Brain microvascular endothelial cell (primary cell): ENCODE data around the gene KIF1B.

Experiments
- DNase-seq: peaks from one replicate; pipeline ENCODE4 v3.0.0-alpha.2; 2020
- H3K27ac ChIP-seq: fragments of 250-450 bp; sonication (Bioruptor Pico); 2 replicates; pipeline ENCODE4 v1.5.1; 2020; ENCODE audit warnings: mild to moderate bottlenecking, moderate library complexity
- H3K27me3 ChIP-seq: fragments of 250-450 bp; sonication (Bioruptor Pico); replicated peaks from 2 replicates; pipeline ENCODE4 v1.5.1; 2020; ENCODE audit warnings: mild to moderate bottlenecking
- H3K36me3 ChIP-seq: fragments of 250-450 bp; sonication (Bioruptor Pico); replicated peaks from 2 replicates; pipeline ENCODE4 v1.5.1; 2020; ENCODE audit warnings: mild to moderate bottlenecking
- H3K4me3 ChIP-seq: 2 replicates; pipeline ENCODE4 v1.5.1; 2011; ENCODE audit warnings: low read depth, mild to moderate bottlenecking, control low read depth, low read length, moderate library complexity
- in situ Hi-C: cut with HindIII; loops from 2 replicates; pipeline ENCODE4 v1.10.0; 2017; ENCODE audit warnings: low sequenced_read_pairs, low pct_ligation_motif_present
- TF ChIP-seq, protein P1 (sequence below): IDR thresholded peaks from 2 replicates; pipeline ENCODE4 v1.5.1; 2011; ENCODE audit warnings: low read depth, mild to moderate bottlenecking, moderate library complexity, low read length, control low read depth, inconsistent platforms; ENCODE audit errors: missing control alignments

KIF1B gene

DNA sequence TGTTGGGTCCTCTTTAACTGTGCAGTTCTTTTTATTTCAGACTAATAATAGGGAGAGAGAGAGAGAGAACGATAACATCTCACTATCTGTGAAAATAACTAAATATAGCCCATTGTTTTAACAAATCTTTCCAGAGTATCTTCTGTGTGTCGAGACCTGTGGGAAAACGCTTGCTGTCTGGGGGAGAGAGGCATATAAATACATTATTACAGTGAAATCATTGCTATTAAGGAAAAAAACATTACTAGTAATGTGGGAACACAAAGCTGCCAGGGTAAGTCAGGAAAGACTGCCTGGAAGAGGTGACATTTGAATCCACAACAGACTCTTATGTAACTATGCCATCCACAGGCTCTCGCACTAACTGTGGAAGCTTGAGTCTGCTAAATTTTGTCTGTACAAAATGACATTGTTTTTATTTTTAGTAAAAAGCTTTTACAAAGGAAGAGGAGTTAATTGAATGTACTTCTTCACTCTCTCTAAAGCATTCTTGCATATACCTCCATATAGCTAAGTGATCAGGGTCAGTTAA, 128.7 kb downstream of the KIF1B start:
- H3K27ac ChIP-seq: no peak overlapping the region
- in situ Hi-C loops: no loop called here
- DNase-seq: no peak
- TF ChIP-seq, protein P1, sequence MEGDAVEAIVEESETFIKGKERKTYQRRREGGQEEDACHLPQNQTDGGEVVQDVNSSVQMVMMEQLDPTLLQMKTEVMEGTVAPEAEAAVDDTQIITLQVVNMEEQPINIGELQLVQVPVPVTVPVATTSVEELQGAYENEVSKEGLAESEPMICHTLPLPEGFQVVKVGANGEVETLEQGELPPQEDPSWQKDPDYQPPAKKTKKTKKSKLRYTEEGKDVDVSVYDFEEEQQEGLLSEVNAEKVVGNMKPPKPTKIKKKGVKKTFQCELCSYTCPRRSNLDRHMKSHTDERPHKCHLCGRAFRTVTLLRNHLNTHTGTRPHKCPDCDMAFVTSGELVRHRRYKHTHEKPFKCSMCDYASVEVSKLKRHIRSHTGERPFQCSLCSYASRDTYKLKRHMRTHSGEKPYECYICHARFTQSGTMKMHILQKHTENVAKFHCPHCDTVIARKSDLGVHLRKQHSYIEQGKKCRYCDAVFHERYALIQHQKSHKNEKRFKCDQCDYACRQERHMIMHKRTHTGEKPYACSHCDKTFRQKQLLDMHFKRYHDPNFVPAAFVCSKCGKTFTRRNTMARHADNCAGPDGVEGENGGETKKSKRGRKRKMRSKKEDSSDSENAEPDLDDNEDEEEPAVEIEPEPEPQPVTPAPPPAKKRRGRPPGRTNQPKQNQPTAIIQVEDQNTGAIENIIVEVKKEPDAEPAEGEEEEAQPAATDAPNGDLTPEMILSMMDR: no peak
- peaks cover 30% of the 10 kb centered on the region for H3K36me3 ChIP-seq
- H3K27me3 ChIP-seq: no peaks in the 10 kb centered on the region
- no peak overlapping the region for H3K4me3 ChIP-seq

DNA sequence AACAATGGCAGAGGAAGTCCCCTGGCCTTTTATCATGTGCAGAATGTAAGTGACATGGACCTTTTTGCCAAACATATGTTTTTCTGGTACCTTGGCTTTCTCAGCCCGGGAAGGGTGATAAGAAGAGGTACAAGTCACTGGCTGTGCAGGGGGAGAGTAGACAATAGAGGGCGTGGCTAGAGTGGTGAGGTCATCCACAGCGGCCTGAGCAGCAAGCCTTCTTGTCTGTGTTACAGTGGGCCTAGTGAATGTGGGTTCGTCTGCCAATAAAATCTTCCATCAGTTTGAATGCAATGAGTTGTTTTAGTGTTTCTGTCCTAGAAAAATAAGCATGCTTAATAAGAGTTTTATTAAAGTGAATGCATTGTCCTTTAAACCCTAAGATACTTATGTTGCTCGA, 129.4 kb downstream of the KIF1B start:
- H3K27ac ChIP-seq: peak overlapping the region; percentile 20
- H3K4me3 ChIP-seq: no peak overlapping the region
- peaks cover 28% of the 10 kb centered on the region for H3K36me3 ChIP-seq
- H3K27me3 ChIP-seq: no peaks in the 10 kb centered on the region
- in situ Hi-C loops: no loop called here
- TF ChIP-seq, protein P1: no peak
- DNase-seq: peak; percentile 79

DNA sequence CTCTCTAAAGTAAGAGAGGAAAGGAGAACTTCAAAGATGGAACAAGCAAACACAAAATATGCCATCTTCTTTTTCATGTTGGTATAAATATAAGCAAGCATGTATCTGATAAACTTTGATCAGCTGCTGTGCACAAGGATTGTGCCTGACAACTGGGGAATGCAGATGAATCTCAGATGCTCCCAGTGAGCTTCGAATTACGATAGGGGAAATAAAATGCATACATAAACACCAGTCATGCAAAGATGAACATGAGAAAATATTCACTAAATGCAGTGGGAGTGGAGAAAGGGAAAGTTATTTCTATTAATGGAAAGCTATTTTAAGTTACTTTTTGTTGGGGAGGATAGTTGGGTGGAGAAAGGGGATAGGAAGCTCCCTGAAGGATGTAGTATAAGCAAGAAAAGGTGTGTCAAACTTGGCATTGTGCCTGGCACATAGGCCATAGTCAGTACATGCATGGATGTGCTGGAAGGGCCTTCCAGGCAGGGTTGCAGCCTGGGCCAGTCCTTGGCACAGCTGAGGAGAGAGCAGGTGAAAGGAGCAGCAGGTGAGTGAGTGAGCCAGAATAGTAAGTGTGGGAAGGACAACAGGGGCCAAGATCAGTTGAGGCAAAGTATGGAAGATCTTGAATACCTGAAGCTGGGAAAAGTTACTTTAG, 130.7 kb downstream of the KIF1B start:
- Histone ChIP-seq H3K4me3 (no peak overlapping the region), H3K27ac (no peak overlapping the region), H3K27me3 (no peaks in the 10 kb centered on the region), H3K36me3 (peaks cover 22% of the 10 kb centered on the region)
- TF ChIP-seq, protein P1: no peak
- in situ Hi-C loops: no loop called here
- no peak for DNase-seq

DNA sequence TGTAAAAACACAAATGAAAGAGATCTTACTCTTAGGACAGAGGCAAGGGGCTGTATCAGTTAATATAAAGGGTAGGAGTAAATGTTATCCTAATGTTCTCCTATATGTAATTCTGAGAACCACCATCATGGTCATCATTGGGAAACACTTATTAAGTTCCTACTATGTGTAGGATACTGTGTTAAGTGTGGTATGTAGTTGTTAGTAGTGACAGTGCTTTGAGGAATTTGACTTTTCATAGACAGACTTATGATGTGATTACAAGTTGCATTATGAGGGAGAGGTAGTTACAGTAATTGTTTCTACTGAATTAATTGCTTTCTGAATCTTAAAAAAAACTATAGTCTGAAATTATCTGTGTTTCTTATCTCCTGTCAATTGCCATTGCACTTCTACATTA, 136.7 kb downstream of the KIF1B start:
- TF ChIP-seq, protein P1: no peak
- peaks cover 16% of the 10 kb centered on the region for H3K36me3 ChIP-seq

DNA sequence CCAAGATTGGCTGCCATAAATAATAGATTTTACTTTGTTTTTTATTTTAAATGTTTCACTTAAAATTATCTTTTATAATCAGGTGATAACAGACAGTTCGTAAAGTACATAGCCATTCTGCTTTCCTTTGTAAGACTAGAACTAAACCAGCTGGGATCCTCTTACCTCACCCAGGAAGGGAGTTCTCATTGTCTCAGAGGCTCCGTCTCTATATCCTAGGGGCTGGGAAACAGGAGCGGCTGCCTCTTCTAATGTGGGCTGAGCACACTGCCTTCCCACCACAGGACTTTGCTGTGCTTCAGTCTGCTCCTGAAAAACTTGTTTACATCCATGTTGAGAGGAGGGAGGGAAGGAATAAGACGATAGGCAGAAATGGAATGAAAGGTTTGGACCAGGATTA, 142.9 kb downstream of the KIF1B start:
- no peak overlapping the region for H3K27ac ChIP-seq
- in situ Hi-C loops: no loop called here
- H3K4me3 ChIP-seq: no peak overlapping the region
- H3K36me3 ChIP-seq: peaks cover 11% of the 10 kb centered on the region
- TF ChIP-seq, protein P1: no peak
- no peaks in the 10 kb centered on the region for H3K27me3 ChIP-seq
- DNase-seq: no peak

More for the DNA sequence above, 136.7 kb downstream of the KIF1B start:
- Histone ChIP-seq H3K27ac (no peak overlapping the region), H3K4me3 (no peak overlapping the region), H3K27me3 (no peaks in the 10 kb centered on the region)
- in situ Hi-C loops: no loop called here
- no peak for DNase-seq

DNA sequence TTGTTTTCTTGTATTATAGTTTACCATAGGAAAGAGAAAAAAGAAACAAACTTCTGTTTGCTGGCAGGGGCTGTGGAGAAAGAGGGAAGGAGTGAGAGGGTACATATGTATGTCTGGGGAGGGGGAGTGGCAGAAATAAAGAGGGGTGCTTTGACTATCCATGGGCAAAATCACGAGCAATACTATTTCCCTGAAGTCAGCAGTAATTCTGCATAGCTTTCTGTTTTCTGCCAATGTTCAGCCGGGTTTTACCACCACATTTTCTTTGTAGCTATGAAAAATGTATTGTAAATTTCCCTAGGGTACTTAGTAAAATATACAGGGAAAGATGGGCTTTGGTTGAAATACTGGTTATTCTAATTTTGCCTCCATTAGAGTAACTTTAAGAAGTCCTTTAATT, 143.3 kb downstream of the KIF1B start:
- no peak for DNase-seq
- Histone ChIP-seq H3K4me3 (no peak overlapping the region), H3K27ac (no peak overlapping the region), H3K27me3 (no peaks in the 10 kb centered on the region), H3K36me3 (peaks cover 8% of the 10 kb centered on the region)
- TF ChIP-seq, protein P1: no peak
- in situ Hi-C loops: no loop called here
